Ectodermal cell (in vitro differentiated cells): Measurements from ENCODE around the gene TRPV3.
"Not testable (repeated sequence)": the region's sequence is repeated elsewhere in the genome, so short reads cannot be mapped to it uniquely, and the experiment has no call there.

Source experiments
- H3K27ac ChIP-seq: 2 replicates; pipeline ENCODE4 v1.7.0; 2013; ENCODE audit warnings: mild to moderate bottlenecking, low read depth, low read length; ENCODE audit not compliant: insufficient read depth, poor library complexity, severe bottlenecking
- H3K27me3 ChIP-seq: 2 replicates; pipeline ENCODE4 v1.7.0; 2013; ENCODE audit warnings: mild to moderate bottlenecking, low read length; ENCODE audit not compliant: insufficient read depth, control insufficient read depth, poor library complexity, severe bottlenecking
- H3K36me3 ChIP-seq: one replicate; pipeline ENCODE4 v1.7.0; 2013; ENCODE audit warnings: low read length; ENCODE audit not compliant: control insufficient read depth, insufficient read depth
- H3K4me1 ChIP-seq: one replicate; pipeline ENCODE4 v1.7.0; 2013; ENCODE audit warnings: low read length; ENCODE audit not compliant: control insufficient read depth, insufficient read depth
- H3K4me3 ChIP-seq: 2 replicates; pipeline ENCODE4 v1.7.0; 2013; ENCODE audit warnings: low read depth, low read length, control low read depth; ENCODE audit not compliant: insufficient read depth
- H3K9me3 ChIP-seq: 2 replicates; pipeline ENCODE4 v1.7.0; 2013; ENCODE audit warnings: mild to moderate bottlenecking, low read length, moderate library complexity; ENCODE audit not compliant: control insufficient read depth
- WGBS, 2 experiments: methylation state at CpG; one replicate each; pipeline ENCODE4 v1.1.7; 2013; ENCODE audit warnings: missing lambda C conversion rate in 2 of 2; 5-methylcytosine and 5-hydroxymethylcytosine counted together

Gene TRPV3

GRCh38 chr17:3593384-3593783 is 35.8 kb upstream of the TRPV3 start:
- Histone ChIP-seq H3K9me3 (no peaks in the 10 kb centered on the region), H3K27ac (no peak overlapping the region), H3K27me3 (no peaks in the 10 kb centered on the region), H3K36me3 (peaks cover 4% of the 10 kb centered on the region), H3K4me3 (no peak overlapping the region), H3K4me1 (no peaks in the 10 kb centered on the region)
- WGBS, 2 experiments = 92 to 94% methylated on average over 5 of the region's 5 CpGs

- peaks cover 4% of the 10 kb centered on the region for H3K36me3 ChIP-seq
- WGBS, 2 experiments = 95 to 96% methylated on average over 15 of the region's 15 CpGs
- H3K4me3 ChIP-seq = no peak overlapping the region
- no peaks in the 10 kb centered on the region for H3K27me3 ChIP-seq
- no peaks in the 10 kb centered on the region for H3K9me3 ChIP-seq
- no peaks in the 10 kb centered on the region for H3K4me1 ChIP-seq
- H3K27ac ChIP-seq = no peak overlapping the region
These were observed 34.7 kb upstream of the TRPV3 start for GRCh38 chr17:3592216-3592860.

GRCh38 chr17:3590768-3591167 is 33.2 kb upstream of the TRPV3 start:
- H3K27me3 ChIP-seq = no peaks in the 10 kb centered on the region
- peaks cover 4% of the 10 kb centered on the region for H3K36me3 ChIP-seq
- no peak overlapping the region for H3K4me3 ChIP-seq
- no peak overlapping the region for H3K27ac ChIP-seq
- H3K9me3 ChIP-seq = no peaks in the 10 kb centered on the region
- 93 to 96% methylated on average over 15 of the region's 15 CpGs for WGBS, 2 experiments
- no peaks in the 10 kb centered on the region for H3K4me1 ChIP-seq

- no peaks in the 10 kb centered on the region for H3K9me3 ChIP-seq
- H3K27me3 ChIP-seq = no peaks in the 10 kb centered on the region
- 95% methylated on average over 15 of the region's 15 CpGs for WGBS, 2 experiments
- H3K36me3 ChIP-seq = peaks cover 4% of the 10 kb centered on the region
- no peaks in the 10 kb centered on the region for H3K4me1 ChIP-seq
- H3K4me3 ChIP-seq = no peak overlapping the region
- no peak overlapping the region for H3K27ac ChIP-seq
These were observed 32.6 kb upstream of the TRPV3 start for GRCh38 chr17:3590231-3590630.

GRCh38 chr17:3589784-3590183 is 32.2 kb upstream of the TRPV3 start:
- no peaks in the 10 kb centered on the region for H3K4me1 ChIP-seq
- no peak overlapping the region for H3K27ac ChIP-seq
- no peaks in the 10 kb centered on the region for H3K27me3 ChIP-seq
- H3K36me3 ChIP-seq = peaks cover 8% of the 10 kb centered on the region
- H3K9me3 ChIP-seq = no peaks in the 10 kb centered on the region
- 93 to 94% methylated on average over 22 of the region's 22 CpGs for WGBS, 2 experiments
- H3K4me3 ChIP-seq = no peak overlapping the region

GRCh38 chr17:3585826-3586225 is 28.2 kb upstream of the TRPV3 start:
- Histone ChIP-seq H3K9me3 (no peaks in the 10 kb centered on the region), H3K4me3 (no peak overlapping the region), H3K27me3 (no peaks in the 10 kb centered on the region), H3K4me1 (no peaks in the 10 kb centered on the region), H3K36me3 (peaks cover 8% of the 10 kb centered on the region), H3K27ac (no peak overlapping the region)
- 96 to 97% methylated on average over 17 of the region's 17 CpGs for WGBS, 2 experiments

- Histone ChIP-seq H3K27me3 (no peaks in the 10 kb centered on the region), H3K27ac (no peak overlapping the region), H3K4me3 (no peak overlapping the region), H3K36me3 (peaks cover 4% of the 10 kb centered on the region), H3K4me1 (no peaks in the 10 kb centered on the region), H3K9me3 (no peaks in the 10 kb centered on the region)
- 94 to 95% methylated on average over 9 of the region's 9 CpGs for WGBS, 2 experiments
These were observed 25.8 kb upstream of the TRPV3 start for GRCh38 chr17:3583456-3583855.

GRCh38 chr17:3582915-3583314 is 25.3 kb upstream of the TRPV3 start:
- H3K4me1 ChIP-seq = no peaks in the 10 kb centered on the region
- 96% methylated on average over 9 of the region's 9 CpGs for WGBS, 2 experiments
- peaks cover 4% of the 10 kb centered on the region for H3K36me3 ChIP-seq
- H3K27ac ChIP-seq = no peak overlapping the region
- no peaks in the 10 kb centered on the region for H3K27me3 ChIP-seq
- no peak overlapping the region for H3K4me3 ChIP-seq
- no peaks in the 10 kb centered on the region for H3K9me3 ChIP-seq

GRCh38 chr17:3578667-3579066 is 21.1 kb upstream of the TRPV3 start:
- H3K9me3 ChIP-seq, H3K4me1 ChIP-seq, H3K27ac ChIP-seq, H3K27me3 ChIP-seq, H3K36me3 ChIP-seq, H3K4me3 ChIP-seq: not testable (repeated sequence)
- WGBS, 2 experiments = 96 to 99% methylated on average over 4 of the region's 4 CpGs

- no peak overlapping the region for H3K4me3 ChIP-seq
- H3K36me3 ChIP-seq = no peaks in the 10 kb centered on the region
- H3K4me1 ChIP-seq = no peaks in the 10 kb centered on the region
- WGBS, 2 experiments = 91 to 92% methylated on average over 11 of the region's 11 CpGs
- H3K9me3 ChIP-seq = no peaks in the 10 kb centered on the region
- no peaks in the 10 kb centered on the region for H3K27me3 ChIP-seq
- H3K27ac ChIP-seq = no peak overlapping the region
These were observed 19.4 kb upstream of the TRPV3 start for GRCh38 chr17:3576970-3577369.

GRCh38 chr17:3575511-3575910 is 17.9 kb upstream of the TRPV3 start:
- WGBS, 2 experiments = 89 to 94% methylated on average over 5 of the region's 5 CpGs
- Histone ChIP-seq H3K4me1 (no peaks in the 10 kb centered on the region), H3K9me3 (no peaks in the 10 kb centered on the region), H3K27me3 (no peaks in the 10 kb centered on the region), H3K4me3 (no peak overlapping the region), H3K36me3 (peaks cover 7% of the 10 kb centered on the region), H3K27ac (no peak overlapping the region)
